IMR-90 (cell line): Measurements from ENCODE around the gene HCN4. TPM values are rescaled to one million over a fixed set of nuclear protein-coding genes. Genes with fewer than 3 reads are reported as not detected.

Source experiments
- ATAC-seq: fragments of 200-7000 bp; cut with Tn5 transposase; 2 replicates; pipeline ENCODE4 v1.9.1; 2020; ENCODE audit warnings: low read depth, mild to moderate bottlenecking, moderate library complexity
- BruUV-seq: library from RNA; stranded (reverse); fragments of 400-500 nt; replicated peaks from 2 replicates; lab custom pipeline; 2021; lab: Mats Ljungman, UMichigan
- CTCF ChIA-PET: fragments of 300-600 bp; formaldehyde crosslinking; extraction: SDS; loops from one replicate; lab custom pipeline; 2021; ENCODE audit warnings: antibody characterized with exemption; lab: Yijun Ruan, JAX
- POLR2A ChIA-PET: fragments of 300-600 bp; sonication (Branson Sonifier 250); formaldehyde crosslinking; loops from one replicate; lab custom pipeline; 2022; ENCODE audit warnings: antibody characterized with exemption; ENCODE audit not compliant: unreplicated experiment; lab: Charles Lee
- DNase-seq: peaks from one replicate; pipeline ENCODE4 v3.0.0; 2013
- H2AFZ ChIP-seq: replicated peaks from 2 replicates; pipeline ENCODE3; 2013; ENCODE audit warnings: low read length, mild to moderate bottlenecking; ENCODE audit not compliant: poor library complexity
- H2AK5ac ChIP-seq: 2 replicates; pipeline ENCODE4 v1.6.1; 2013; ENCODE audit warnings: low read depth, low read length, inconsistent platforms
- H2AK9ac ChIP-seq: replicated peaks from 2 replicates; pipeline ENCODE3; 2013; ENCODE audit warnings: mild to moderate bottlenecking, low read depth, low read length, moderate library complexity; ENCODE audit not compliant: poor library complexity
- H2BK120ac ChIP-seq: 2 replicates; pipeline ENCODE4 v1.6.1; 2013; ENCODE audit warnings: low read depth, low read length, inconsistent platforms
- H2BK15ac ChIP-seq: 3 replicates; pipeline ENCODE4 v1.6.1; 2013; ENCODE audit warnings: low read depth, low read length, inconsistent platforms
- H2BK20ac ChIP-seq: 2 replicates; pipeline ENCODE4 v1.6.1; 2013; ENCODE audit warnings: low read depth, mild to moderate bottlenecking, inconsistent platforms, low read length, moderate library complexity
- H2BK5ac ChIP-seq: 2 replicates; pipeline ENCODE4 v1.6.1; 2013; ENCODE audit warnings: mild to moderate bottlenecking, low read depth, low read length, inconsistent platforms; ENCODE audit not compliant: poor library complexity, severe bottlenecking
- H3K14ac ChIP-seq: replicated peaks from 2 replicates; pipeline ENCODE4 v1.6.1; 2013; ENCODE audit warnings: low read depth, low read length, inconsistent platforms
- H3K18ac ChIP-seq: 2 replicates; pipeline ENCODE4 v1.6.1; 2013; ENCODE audit warnings: low read depth, low read length, control low read depth
- H3K23ac ChIP-seq: 2 replicates; pipeline ENCODE4 v1.6.1; 2013; ENCODE audit warnings: low read depth, low read length, inconsistent platforms
- H3K27ac ChIP-seq: 2 replicates; pipeline ENCODE4 v1.5.1; 2013; ENCODE audit warnings: mild to moderate bottlenecking, control low read depth, low read length; ENCODE audit not compliant: insufficient read depth
- H3K27me3 ChIP-seq: 2 replicates; pipeline ENCODE4 v1.6.1; 2013; ENCODE audit warnings: low read length; ENCODE audit not compliant: control insufficient read depth, insufficient read depth
- H3K36me3 ChIP-seq: 2 replicates; pipeline ENCODE4 v1.6.1; 2013; ENCODE audit warnings: low read length, mixed read lengths; ENCODE audit not compliant: control insufficient read depth, insufficient read depth
- H3K4ac ChIP-seq: 2 replicates; pipeline ENCODE4 v1.6.1; 2013; ENCODE audit warnings: low read depth, low read length, inconsistent platforms
- H3K4me1 ChIP-seq: 2 replicates; pipeline ENCODE4 v1.6.1; 2013; ENCODE audit warnings: low read length, mixed read lengths; ENCODE audit not compliant: control insufficient read depth, insufficient read depth
- H3K4me2 ChIP-seq: 2 replicates; pipeline ENCODE4 v1.6.1; 2013; ENCODE audit warnings: low read depth, mild to moderate bottlenecking, control low read depth, low read length, moderate library complexity
- H3K4me3 ChIP-seq: 2 replicates; pipeline ENCODE4 v1.5.1; 2013; ENCODE audit warnings: low read depth, mild to moderate bottlenecking, control low read depth, low read length, moderate library complexity; ENCODE audit not compliant: insufficient read depth
- H3K56ac ChIP-seq: 2 replicates; pipeline ENCODE4 v1.6.1; 2013; ENCODE audit warnings: low read length, inconsistent platforms; ENCODE audit not compliant: insufficient read depth; ENCODE audit errors: extremely low read depth
- H3K79me1 ChIP-seq, 2 experiments: 2 replicates each; pipeline ENCODE4 v1.6.1; 2013; ENCODE audit warnings: low read length in 2 of 2, inconsistent platforms in 1 of 2, low read depth in 1 of 2
- H3K9ac ChIP-seq: 2 replicates; pipeline ENCODE4 v1.6.1; 2013; ENCODE audit warnings: low read depth, low read length, control low read depth
- H3K9me1 ChIP-seq: 2 replicates; pipeline ENCODE4 v1.6.1; 2013; ENCODE audit warnings: low read length, inconsistent platforms; ENCODE audit not compliant: insufficient read depth
- H3K9me3 ChIP-seq: 2 replicates; pipeline ENCODE4 v1.6.1; 2013; ENCODE audit warnings: low read length; ENCODE audit not compliant: control insufficient read depth, insufficient read depth
- H4K20me1 ChIP-seq: 2 replicates; pipeline ENCODE4 v1.6.1; 2013; ENCODE audit warnings: low read length, inconsistent platforms; ENCODE audit not compliant: insufficient read depth
- H4K5ac ChIP-seq: 2 replicates; pipeline ENCODE4 v1.6.1; 2013; ENCODE audit warnings: mild to moderate bottlenecking, low read depth, low read length, control low read depth
- H4K8ac ChIP-seq, 2 experiments: 2 replicates each; pipeline ENCODE4 v1.6.1; 2013; ENCODE audit warnings: low read depth in 2 of 2, low read length in 2 of 2, control low read depth in 1 of 2, inconsistent platforms in 1 of 2
- H4K91ac ChIP-seq: 2 replicates; pipeline ENCODE4 v1.6.1; 2013; ENCODE audit warnings: low read depth, low read length, inconsistent platforms; ENCODE audit not compliant: insufficient read depth
- BHLHE40 ChIP-seq: fragments of 150-350 bp; IDR thresholded peaks from 2 replicates; pipeline ENCODE4 v1.6.1; 2016; ENCODE audit warnings: mild to moderate bottlenecking, low read depth, low read length
- CEBPB ChIP-seq: IDR thresholded peaks from 2 replicates; pipeline ENCODE4 v1.6.1; 2012; ENCODE audit warnings: low read depth, low read length, improper control_type of control experiment
- CHD1 ChIP-seq: IDR thresholded peaks from 2 replicates; pipeline ENCODE4 v1.6.1; 2012; ENCODE audit warnings: low read depth, low read length, improper control_type of control experiment
- CTCF ChIP-seq: conservative IDR thresholded peaks from 2 replicates; pipeline ENCODE4 v1.5.1; 2012; ENCODE audit warnings: mild to moderate bottlenecking, low read depth, low read length, improper control_type of control experiment
- ELK1 ChIP-seq: fragments of 150-350 bp; IDR thresholded peaks from 2 replicates; pipeline ENCODE4 v1.6.1; 2016; ENCODE audit warnings: low read depth, mild to moderate bottlenecking, low read length, moderate library complexity, borderline replicate concordance
- FOS ChIP-seq: fragments of 150-350 bp; IDR thresholded peaks from 2 replicates; pipeline ENCODE4 v1.6.1; 2016; ENCODE audit warnings: low read depth, low read length
- MAFK ChIP-seq: IDR thresholded peaks from 2 replicates; pipeline ENCODE4 v1.6.1; 2012; ENCODE audit warnings: low read depth, low read length, improper control_type of control experiment
- MAZ ChIP-seq: IDR thresholded peaks from 2 replicates; pipeline ENCODE4 v1.6.1; 2012; ENCODE audit warnings: low read depth, mild to moderate bottlenecking, low read length, improper control_type of control experiment, moderate library complexity, borderline replicate concordance
- NFE2L2 ChIP-seq: fragments of 150-350 bp; IDR thresholded peaks from 2 replicates; pipeline ENCODE4 v1.6.1; 2016; ENCODE audit warnings: low read depth, mild to moderate bottlenecking, low read length
- POLR2A ChIP-seq: IDR thresholded peaks from 2 replicates; pipeline ENCODE4 v1.6.1; 2012; ENCODE audit warnings: mild to moderate bottlenecking, low read depth, low read length
- RAD21 ChIP-seq: IDR thresholded peaks from 2 replicates; pipeline ENCODE4 v1.6.1; 2012; ENCODE audit warnings: low read length, improper control_type of control experiment
- RFX5 ChIP-seq: IDR thresholded peaks from 2 replicates; pipeline ENCODE4 v1.8.0; 2012; ENCODE audit warnings: low read depth, mild to moderate bottlenecking, low read length, moderate library complexity
- SMC3 ChIP-seq: fragments of 150-350 bp; IDR thresholded peaks from 2 replicates; pipeline ENCODE4 v1.6.1; 2016; ENCODE audit warnings: low read depth, mild to moderate bottlenecking, antibody characterized with exemption, low read length, moderate library complexity
- USF2 ChIP-seq: fragments of 150-350 bp; IDR thresholded peaks from 2 replicates; pipeline ENCODE4 v1.6.1; 2017; ENCODE audit warnings: mild to moderate bottlenecking, antibody characterized with exemption, low read length, low read depth
- WGBS, 2 experiments: methylation state at CpG; one replicate each; pipeline versions ENCODE4 v1.1.5 to v1.1.7; 2013; ENCODE audit warnings: missing lambda C conversion rate in 2 of 2; ENCODE audit not compliant: insufficient read length in 1 of 2; ENCODE audit errors: extremely low coverage in 2 of 2; 5-methylcytosine and 5-hydroxymethylcytosine counted together
- dilution Hi-C: fragments of 300-500 bp; cut with HindIII; formaldehyde crosslinking; loops from one replicate; pipeline ENCODE4 v1.14.3; 2018; ENCODE audit warnings: low sequenced_read_pairs; ENCODE audit not compliant: unreplicated experiment
- in situ Hi-C: fragments of 300-500 bp; cut with MboI; formaldehyde crosslinking; loops from 3 replicates; pipeline ENCODE4 v1.14.3; 2019; ENCODE audit warnings: low sequenced_read_pairs, inconsistent platforms, mixed read lengths
- intact Hi-C: fragments of 100-400 bp; cut with micrococcal nuclease; formaldehyde crosslinking; loops from 2 replicates; pipeline ENCODE4 v1.10.0; 2022
- polyA plus RNA-seq, 3 experiments: library from polyadenylated mRNA; depleted of rRNA; stranded (reverse); fragments of >200 nt; gene quantifications; 2 replicates each; pipeline ENCODE4 v1.2.3, GENCODE V29; 2012; ENCODE audit warnings: low replicate concordance in 1 of 3
- total RNA-seq: library from RNA; depleted of rRNA; stranded (reverse); fragments of >200 nt; gene quantifications from 2 replicates; pipeline ENCODE4 v1.2.3, GENCODE V29; 2012

The HCN4 gene
- total and polyA plus RNA-seq, 2 of the 4 experiments (the other 2 are of a cell fraction), result not detected

- H3K9me3 ChIP-seq, result peaks cover 4% of the 10 kb centered on the region
- H2BK120ac ChIP-seq, result no peak overlapping the region
- no peak overlapping the region for H3K27ac ChIP-seq
- POLR2A ChIA-PET, result no interaction called here
- 48% methylated on average over 5 of the region's 12 CpGs; no CpG with 5 or more reads in 1 of the 2 experiments for WGBS, 2 experiments
- no peak for TF ChIP-seq NFE2L2
- no peak for TF ChIP-seq USF2
- no peak for TF ChIP-seq POLR2A
- no peak for TF ChIP-seq SMC3
- no peak for TF ChIP-seq RAD21
- no peak for TF ChIP-seq RFX5
- TF ChIP-seq FOS, result no peak
- TF ChIP-seq CTCF, result no peak
- no peak for TF ChIP-seq MAFK
- TF ChIP-seq ELK1, result no peak
- TF ChIP-seq CEBPB, result no peak
- TF ChIP-seq MAZ, result no peak
- no peak for TF ChIP-seq BHLHE40
- TF ChIP-seq CHD1, result no peak
- dilution Hi-C loops, result no loop called here
- no peak overlapping the region for H2BK5ac ChIP-seq
- no peak overlapping the region for H3K56ac ChIP-seq
- no peaks in the 10 kb centered on the region for H3K4me1 ChIP-seq
- H4K20me1 ChIP-seq, result no peaks in the 10 kb centered on the region
- H3K18ac ChIP-seq, result no peak overlapping the region
- intact Hi-C loops, result no loop called here
- H4K91ac ChIP-seq, result no peak overlapping the region
- ATAC-seq, result no peak
- no peak overlapping the region for H3K4me2 ChIP-seq
- H4K8ac ChIP-seq, result no peak overlapping the region
- no peak overlapping the region for H2AK9ac ChIP-seq
- no peak overlapping the region for H3K4ac ChIP-seq
- CTCF ChIA-PET, result no interaction called here
- no peak overlapping the region for H4K5ac ChIP-seq
- H2BK15ac ChIP-seq, result no peak overlapping the region
- no peaks in the 10 kb centered on the region for H3K79me1 ChIP-seq
- no TSS peak for BruUV-seq
- H3K14ac ChIP-seq, result no peak overlapping the region
- H3K23ac ChIP-seq, result no peak overlapping the region
- in situ Hi-C loops, result no loop called here
- H3K36me3 ChIP-seq, result no peaks in the 10 kb centered on the region
- no peak overlapping the region for H2BK20ac ChIP-seq
- no peak overlapping the region for H2AFZ ChIP-seq
- H3K27me3 ChIP-seq, result peaks cover 55% of the 10 kb centered on the region
- no peak overlapping the region for H3K9ac ChIP-seq
- DNase-seq, result no peak
- H3K4me3 ChIP-seq, result no peak overlapping the region
- no peak overlapping the region for H2AK5ac ChIP-seq
- H3K9me1 ChIP-seq, result no peaks in the 10 kb centered on the region
These were observed 9.3 kb upstream of the HCN4 start for GRCh38 chr15:73378089-73378488.
